GM11168 (cell line): ENCODE measurements around the gene ZNF157.
"Not testable (repeated sequence)": the region's sequence is repeated elsewhere in the genome, so short reads cannot be mapped to it uniquely, and the experiment has no call there.

Experiments used
- in situ Hi-C: fragments of 300-500 bp; cut with MboI; formaldehyde crosslinking; loops from one replicate; pipeline ENCODE4 v1.12.0; 2022; ENCODE audit warnings: low sequenced_read_pairs; ENCODE audit not compliant: unreplicated experiment

Gene ZNF157

DNA sequence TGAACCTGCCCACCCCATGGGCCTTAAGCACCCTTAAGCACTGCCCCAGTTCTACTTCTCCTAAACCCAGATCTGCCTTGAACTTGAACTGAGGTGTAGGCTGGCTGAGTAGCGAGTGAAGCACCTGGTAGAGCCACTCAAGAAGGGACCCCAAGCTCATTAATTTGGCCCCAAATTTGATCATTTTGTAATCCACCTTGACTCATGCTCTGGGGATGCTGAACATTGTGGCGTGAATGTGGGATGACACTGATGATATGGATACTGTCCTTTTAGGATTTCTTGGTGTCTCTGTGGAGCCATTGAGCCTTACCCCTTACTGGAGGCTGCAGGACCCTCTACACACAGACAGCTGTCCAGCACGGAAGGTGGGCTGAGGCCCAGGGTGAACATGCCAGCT is at the start of gene ZNF157:
Gene ZNF157, plus strand, starts transcription at position 301 of the 400 bp plus-strand sequence. Its CDS starts 91 bp downstream, at position 392.
- in situ Hi-C loops = no loop called here

GRCh38 chrX:47321386-47321785 is 49.0 kb upstream of the ZNF157 start:
- in situ Hi-C loops = no loop called here

GRCh38 chrX:47321823-47322371 is 48.5 kb upstream of the ZNF157 start:
- in situ Hi-C loops = no loop called here

DNA sequence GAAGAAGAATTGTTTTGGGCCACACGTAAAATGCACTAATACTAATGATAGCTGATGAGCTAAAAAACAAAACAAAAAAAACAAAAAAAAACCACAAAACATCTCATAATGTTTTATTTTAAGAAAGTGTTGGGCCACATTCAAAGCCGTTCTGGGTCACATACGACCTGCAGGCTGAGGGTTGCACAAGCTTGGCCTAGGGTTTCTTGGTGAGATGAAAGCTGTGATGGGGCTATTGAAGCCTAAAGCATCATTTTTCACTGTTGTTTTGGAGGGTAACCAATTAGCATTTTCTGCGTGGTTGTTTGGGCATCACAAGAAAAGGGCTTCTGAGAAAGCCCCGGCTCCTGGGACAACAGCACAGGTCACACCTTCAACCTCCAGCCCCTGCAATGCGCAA is 42.5 kb upstream of the ZNF157 start:
- in situ Hi-C loops = no loop called here

DNA sequence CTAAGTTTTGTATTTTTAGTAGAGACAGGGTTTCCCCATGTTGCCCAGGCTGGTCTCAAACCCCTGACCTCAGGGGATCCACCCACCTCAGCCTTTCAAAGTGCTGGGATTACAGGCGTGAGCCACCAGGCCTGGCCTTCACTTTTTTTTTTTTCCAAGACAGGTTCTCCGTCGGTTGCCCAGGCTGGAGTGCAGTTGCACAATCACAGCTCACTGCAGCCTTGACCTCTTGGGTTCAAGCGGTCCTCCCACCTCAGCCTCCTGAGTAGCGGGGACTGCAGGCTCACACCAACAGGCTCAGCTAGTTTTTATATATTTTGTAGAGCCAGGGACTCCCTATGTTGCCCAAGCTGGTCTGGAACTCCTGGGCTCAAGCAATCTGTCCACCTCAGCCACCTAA is 37.6 kb upstream of the ZNF157 start:
- in situ Hi-C loops = not testable (repeated sequence)

DNA sequence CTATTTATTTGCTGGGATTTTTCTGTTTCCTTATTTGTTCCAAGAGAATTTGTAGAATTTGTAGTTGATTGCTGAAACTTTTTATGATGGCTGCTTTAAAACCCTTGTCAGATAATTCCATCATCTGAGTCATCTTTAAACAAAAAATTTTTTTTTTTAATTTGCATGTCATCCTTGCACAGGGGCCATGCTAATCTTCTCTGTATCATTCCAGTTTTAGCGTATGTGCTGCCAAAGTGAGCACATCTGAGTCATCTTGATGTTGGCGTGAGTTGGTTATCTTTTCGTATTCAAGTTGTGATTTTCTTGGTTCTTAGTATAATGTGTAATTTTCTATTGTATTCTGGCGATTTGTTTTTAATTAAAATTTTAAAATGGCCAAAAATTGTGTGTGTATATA is 18.7 kb upstream of the ZNF157 start:
- in situ Hi-C loops = no loop called here

- in situ Hi-C loops = no loop called here
Measured at GRCh38 chrX:47358387-47359065, 11.9 kb upstream of the ZNF157 start.

DNA sequence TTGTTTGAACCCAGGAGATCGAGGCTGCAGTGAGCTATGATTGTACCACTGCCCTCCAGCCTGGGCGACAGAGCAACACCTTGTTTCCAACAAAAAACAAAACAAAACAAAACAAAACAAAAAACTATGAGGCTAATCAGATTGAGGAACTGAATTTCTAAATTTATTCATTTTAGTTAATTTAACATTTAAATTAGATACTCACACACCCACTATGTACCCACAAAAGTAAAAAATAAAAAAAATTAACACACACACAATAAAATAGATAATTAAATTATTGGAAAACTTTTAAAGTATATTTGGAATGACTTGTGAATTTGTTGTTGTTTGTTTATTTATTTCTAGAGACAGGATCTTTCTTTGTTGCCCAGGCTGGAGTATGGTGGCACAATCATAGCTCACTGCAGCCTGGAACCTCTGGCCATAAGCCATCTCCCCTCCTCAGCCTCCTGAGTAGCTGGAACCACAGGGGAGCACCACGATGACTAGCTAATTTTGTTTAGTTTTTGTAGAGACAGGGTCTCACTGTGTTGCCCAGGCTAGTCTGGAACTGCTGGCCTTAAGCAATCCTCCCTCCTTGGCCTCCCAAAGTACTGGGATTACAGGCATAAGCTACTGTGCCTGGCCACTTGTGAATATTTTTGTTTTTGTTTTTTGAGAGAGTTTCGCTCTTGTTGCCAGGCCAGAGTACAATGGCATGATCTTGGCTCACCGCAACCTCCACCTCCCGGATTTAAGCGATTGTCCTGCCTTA is 9.8 kb upstream of the ZNF157 start:
- in situ Hi-C loops = no loop called here

- in situ Hi-C loops = no loop called here
Measured at GRCh38 chrX:47361538-47362511, 8.6 kb upstream of the ZNF157 start.

- in situ Hi-C loops = no loop called here
Measured at GRCh38 chrX:47366041-47366722, 4.2 kb upstream of the ZNF157 start.

- in situ Hi-C loops = no loop called here
Measured at GRCh38 chrX:47373198-47373597, 2.8 kb downstream of the ZNF157 start.

DNA sequence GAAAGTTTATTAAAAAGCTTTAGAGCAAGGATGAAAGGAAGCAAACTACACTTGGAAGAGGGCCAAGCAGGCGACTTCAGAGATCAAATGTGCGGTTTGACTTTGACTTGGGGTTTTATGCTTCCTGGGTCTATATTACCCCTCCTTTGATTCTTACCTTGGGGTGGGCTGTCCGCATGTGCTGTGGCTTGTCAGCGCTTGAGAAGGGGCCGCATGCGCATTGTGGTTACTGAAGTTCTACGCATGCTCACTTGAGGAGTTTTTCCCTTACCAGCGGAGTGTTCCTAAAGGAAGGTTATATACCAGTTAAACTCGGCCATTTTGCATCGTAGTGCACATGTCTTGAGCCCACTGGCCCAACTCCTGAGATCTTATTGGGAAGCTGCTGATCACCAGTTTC is 9.9 kb downstream of the ZNF157 start:
- in situ Hi-C loops = loop anchor here (25.0 kb wide), 1 partner anchor 168 kb away; the partner anchor contains the start of gene CDK16

DNA sequence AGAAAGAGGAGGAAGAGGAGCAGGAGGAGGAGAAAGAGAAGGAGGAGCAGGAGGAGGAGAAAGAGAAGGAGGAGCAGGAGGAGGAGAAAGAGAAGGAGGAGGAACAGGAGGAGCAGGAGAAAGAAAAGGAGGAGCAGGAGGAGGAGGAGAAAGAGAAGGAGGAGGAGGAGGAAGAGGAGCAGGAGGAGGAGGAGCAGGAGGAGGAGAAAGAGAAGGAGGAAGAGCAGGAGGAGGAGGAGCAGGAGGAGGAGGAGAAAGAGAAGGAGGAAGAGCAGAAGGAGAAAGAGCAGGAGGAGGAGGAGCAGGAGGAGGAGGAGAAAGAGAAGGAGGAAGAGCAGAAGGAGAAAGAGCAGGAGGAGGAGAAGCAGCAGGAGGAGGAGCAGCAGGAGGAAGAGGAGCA is 10.5 kb downstream of the ZNF157 start:
- in situ Hi-C loops = loop anchor here (25.0 kb wide), 1 partner anchor 169 kb away; the partner anchor contains the start of gene CDK16

DNA sequence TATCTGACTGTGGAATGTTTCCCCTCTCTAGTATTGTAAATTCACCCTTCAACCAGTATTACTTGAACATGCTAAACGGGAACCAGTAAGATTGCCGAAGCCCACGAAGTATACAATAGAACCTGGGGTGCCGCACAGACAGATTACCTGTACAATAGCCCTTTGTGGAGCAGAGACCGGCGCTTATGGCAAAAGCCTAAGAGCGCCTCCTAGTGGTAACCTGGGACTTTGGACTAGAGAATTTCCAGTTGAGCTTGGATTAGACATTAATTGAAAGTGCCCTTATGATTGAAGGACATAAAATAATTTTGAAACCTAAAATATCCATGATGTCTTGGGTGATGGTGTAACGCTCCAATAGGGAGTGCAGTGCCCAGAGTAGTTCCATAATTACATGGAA is 14.1 kb downstream of the ZNF157 start:
- in situ Hi-C loops = loop anchor here (25.0 kb wide), 1 partner anchor 172 kb away; the partner anchor contains the start of gene CDK16

GRCh38 chrX:47390780-47391179 is 20.4 kb downstream of the ZNF157 start:
- in situ Hi-C loops = loop anchor here (25.0 kb wide), 1 partner anchor 178 kb away; the partner anchor contains the start of gene CDK16

GRCh38 chrX:47413179-47413594 is 42.8 kb downstream of the ZNF157 start:
- in situ Hi-C loops = no loop called here

DNA sequence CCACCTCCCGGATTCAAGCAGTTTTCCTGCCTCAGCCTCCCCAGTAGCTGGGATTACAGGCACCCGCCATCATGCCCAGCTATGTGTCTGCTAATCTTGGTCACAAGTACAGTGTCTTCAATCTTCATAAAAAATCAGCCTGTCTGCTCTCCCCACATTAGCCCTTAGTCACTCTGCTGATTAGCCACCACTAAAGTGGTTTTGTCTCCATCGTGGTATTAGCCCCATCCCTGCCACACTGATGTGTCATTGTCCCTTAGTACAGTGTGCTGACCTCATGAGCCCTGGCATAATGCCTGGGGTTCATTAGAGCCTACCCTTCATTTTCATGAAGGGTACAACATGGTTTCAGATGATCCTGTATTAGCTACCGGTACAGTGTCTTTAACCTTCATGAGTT is 49.9 kb downstream of the ZNF157 start:
- in situ Hi-C loops = no loop called here

- in situ Hi-C loops = no loop called here
Measured at GRCh38 chrX:47420962-47421361, 50.6 kb downstream of the ZNF157 start.

- in situ Hi-C loops = no loop called here
Measured at GRCh38 chrX:47422444-47422843, 52.1 kb downstream of the ZNF157 start.
